ENCODE results near the gene TMEM158. TPM values are rescaled to one million over a fixed set of nuclear protein-coding genes. Genes with fewer than 3 reads are reported as not detected.

The TMEM158 gene
- total and polyA plus RNA-seq, 2 experiments from 2014 or later, result 8.5 to 16.9 TPM

DNA sequence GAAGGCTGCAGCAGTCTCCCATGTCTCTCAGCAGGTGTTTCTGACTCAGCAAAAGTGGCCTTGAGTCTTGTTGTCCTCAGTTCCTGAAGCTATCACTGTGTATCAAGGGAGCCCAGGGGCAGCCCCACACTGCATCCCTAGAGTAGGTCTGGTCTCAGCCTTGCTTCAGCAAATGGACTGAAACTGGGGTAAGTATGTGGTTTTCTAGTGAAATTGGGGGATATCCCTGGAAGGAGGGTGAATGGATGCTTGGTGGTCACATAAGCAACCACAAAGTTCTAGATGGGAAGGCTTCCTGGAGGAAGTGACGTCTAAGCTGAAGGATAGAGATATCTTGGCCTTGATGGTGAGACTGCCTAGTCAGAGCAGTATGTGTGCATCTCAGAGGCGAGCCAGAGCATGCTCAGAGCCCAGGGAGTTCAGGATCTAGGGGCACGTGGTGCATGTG lies 38.4 kb downstream of the TMEM158 start:
- Histone ChIP-seq H3K4me1 (ENCODE audit: insufficient read depth) (peaks cover 32% of the 10 kb centered on the region), H3K4me3 (no peak overlapping the region), H3K9me2 (replicated peaks; ENCODE audit: insufficient read depth) (no peaks in the 10 kb centered on the region), H3K27ac (no peak overlapping the region), H3K79me2 (no peaks in the 10 kb centered on the region), H3K27me3 (no peaks in the 10 kb centered on the region), H2AFZ (no peak overlapping the region), H3K4me2 (no peak overlapping the region), H3K36me3 (replicated peaks; ENCODE audit: insufficient read depth, low read depth) (no peaks in the 10 kb centered on the region), H3K9me3 (ENCODE audit: low read depth) (no peaks in the 10 kb centered on the region), H4K20me1 (ENCODE audit: insufficient read depth, poor library complexity, severe bottlenecking) (no peaks in the 10 kb centered on the region)
- no peak for DNase-seq (ENCODE audit: low spot score)
- WGBS (ENCODE audit: low lambda C conversion rate, missing lambda C conversion rate), result 79% methylated on average over 3 of the region's 3 CpGs
- no peak for TF ChIP-seq EZH2phosphoT487 (IDR thresholded peaks at IDR 0.05; ENCODE audit: low read depth, severe bottlenecking, unreplicated experiment)
- TF ChIP-seq EZH2 (IDR thresholded peaks at IDR 0.05; ENCODE audit: borderline replicate concordance), result no peak
- TF ChIP-seq, protein P1, sequence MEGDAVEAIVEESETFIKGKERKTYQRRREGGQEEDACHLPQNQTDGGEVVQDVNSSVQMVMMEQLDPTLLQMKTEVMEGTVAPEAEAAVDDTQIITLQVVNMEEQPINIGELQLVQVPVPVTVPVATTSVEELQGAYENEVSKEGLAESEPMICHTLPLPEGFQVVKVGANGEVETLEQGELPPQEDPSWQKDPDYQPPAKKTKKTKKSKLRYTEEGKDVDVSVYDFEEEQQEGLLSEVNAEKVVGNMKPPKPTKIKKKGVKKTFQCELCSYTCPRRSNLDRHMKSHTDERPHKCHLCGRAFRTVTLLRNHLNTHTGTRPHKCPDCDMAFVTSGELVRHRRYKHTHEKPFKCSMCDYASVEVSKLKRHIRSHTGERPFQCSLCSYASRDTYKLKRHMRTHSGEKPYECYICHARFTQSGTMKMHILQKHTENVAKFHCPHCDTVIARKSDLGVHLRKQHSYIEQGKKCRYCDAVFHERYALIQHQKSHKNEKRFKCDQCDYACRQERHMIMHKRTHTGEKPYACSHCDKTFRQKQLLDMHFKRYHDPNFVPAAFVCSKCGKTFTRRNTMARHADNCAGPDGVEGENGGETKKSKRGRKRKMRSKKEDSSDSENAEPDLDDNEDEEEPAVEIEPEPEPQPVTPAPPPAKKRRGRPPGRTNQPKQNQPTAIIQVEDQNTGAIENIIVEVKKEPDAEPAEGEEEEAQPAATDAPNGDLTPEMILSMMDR (IDR thresholded peaks at IDR 0.05; ENCODE audit: poor library complexity), result no peak

GRCh38 chr3:45186871-45187270 lies 39.2 kb downstream of the TMEM158 start:
- no peaks in the 10 kb centered on the region for H3K9me2 ChIP-seq (replicated peaks; ENCODE audit: insufficient read depth)
- H4K20me1 ChIP-seq (ENCODE audit: insufficient read depth, poor library complexity, severe bottlenecking), result no peaks in the 10 kb centered on the region
- no peak overlapping the region for H2AFZ ChIP-seq
- TF ChIP-seq, protein P1 (IDR thresholded peaks at IDR 0.05; ENCODE audit: poor library complexity), result no peak
- TF ChIP-seq EZH2phosphoT487 (IDR thresholded peaks at IDR 0.05; ENCODE audit: low read depth, severe bottlenecking, unreplicated experiment), result no peak
- no peak for TF ChIP-seq EZH2 (IDR thresholded peaks at IDR 0.05; ENCODE audit: borderline replicate concordance)
- no peaks in the 10 kb centered on the region for H3K27me3 ChIP-seq
- no peak overlapping the region for H3K4me3 ChIP-seq
- no peak for DNase-seq (ENCODE audit: low spot score)
- H3K27ac ChIP-seq, result no peak overlapping the region
- no peaks in the 10 kb centered on the region for H3K9me3 ChIP-seq (ENCODE audit: low read depth)
- no peaks in the 10 kb centered on the region for H3K79me2 ChIP-seq
- WGBS (ENCODE audit: low lambda C conversion rate, missing lambda C conversion rate), result 97% methylated on average over 6 of the region's 6 CpGs
- H3K4me1 ChIP-seq (ENCODE audit: insufficient read depth), result peaks cover 30% of the 10 kb centered on the region
- no peaks in the 10 kb centered on the region for H3K36me3 ChIP-seq (replicated peaks; ENCODE audit: insufficient read depth, low read depth)
- H3K4me2 ChIP-seq, result no peak overlapping the region

GRCh38 chr3:45185461-45185860 lies 40.6 kb downstream of the TMEM158 start:
- TF ChIP-seq EZH2phosphoT487 (IDR thresholded peaks at IDR 0.05; ENCODE audit: low read depth, severe bottlenecking, unreplicated experiment), result no peak
- WGBS (ENCODE audit: low lambda C conversion rate, missing lambda C conversion rate), result 96% methylated on average over 5 of the region's 5 CpGs

GRCh38 chr3:45185052-45185451 lies 41.0 kb downstream of the TMEM158 start:
- DNase-seq (ENCODE audit: low spot score), result no peak
- Histone ChIP-seq H2AFZ (no peak overlapping the region), H3K4me3 (no peak overlapping the region), H3K27ac (no peak overlapping the region), H3K4me2 (no peak overlapping the region), H3K9me2 (replicated peaks; ENCODE audit: insufficient read depth) (no peaks in the 10 kb centered on the region), H3K9me3 (ENCODE audit: low read depth) (no peaks in the 10 kb centered on the region), H3K36me3 (replicated peaks; ENCODE audit: insufficient read depth, low read depth) (no peaks in the 10 kb centered on the region), H3K79me2 (no peaks in the 10 kb centered on the region), H3K4me1 (ENCODE audit: insufficient read depth) (peaks cover 34% of the 10 kb centered on the region), H3K27me3 (no peaks in the 10 kb centered on the region), H4K20me1 (ENCODE audit: insufficient read depth, poor library complexity, severe bottlenecking) (no peaks in the 10 kb centered on the region)
- TF ChIP-seq, protein P1 (IDR thresholded peaks at IDR 0.05; ENCODE audit: poor library complexity), result no peak
- no peak for TF ChIP-seq EZH2 (IDR thresholded peaks at IDR 0.05; ENCODE audit: borderline replicate concordance)
- TF ChIP-seq EZH2phosphoT487 (IDR thresholded peaks at IDR 0.05; ENCODE audit: low read depth, severe bottlenecking, unreplicated experiment), result no peak
- WGBS (ENCODE audit: low lambda C conversion rate, missing lambda C conversion rate), result 94% methylated on average over 2 of the region's 2 CpGs

More at GRCh38 chr3:45185461-45185860, 40.6 kb downstream of the TMEM158 start:
- Histone ChIP-seq H3K4me2 (no peak overlapping the region), H3K36me3 (replicated peaks; ENCODE audit: insufficient read depth, low read depth) (no peaks in the 10 kb centered on the region), H4K20me1 (ENCODE audit: insufficient read depth, poor library complexity, severe bottlenecking) (no peaks in the 10 kb centered on the region), H3K4me1 (ENCODE audit: insufficient read depth) (peaks cover 34% of the 10 kb centered on the region), H3K27me3 (no peaks in the 10 kb centered on the region), H2AFZ (no peak overlapping the region), H3K4me3 (no peak overlapping the region), H3K79me2 (no peaks in the 10 kb centered on the region), H3K27ac (no peak overlapping the region), H3K9me2 (replicated peaks; ENCODE audit: insufficient read depth) (no peaks in the 10 kb centered on the region), H3K9me3 (ENCODE audit: low read depth) (no peaks in the 10 kb centered on the region)
- no peak for DNase-seq (ENCODE audit: low spot score)
